OCI-LY1 (cell line): ENCODE measurements around the gene RBSN.

ENCODE experiments used
- H2AFZ ChIP-seq: fragments of 200-600 bp; sonication (generic), shearing (Covaris generic); 2 replicates; pipeline ENCODE4 v1.6.0; 2014; ENCODE audit warnings: antibody characterized with exemption, mild to moderate bottlenecking, low read length
- H3F3A ChIP-seq: fragments of 200-600 bp; sonication (generic), shearing (Covaris generic); 2 replicates; pipeline ENCODE4 v1.6.0; 2014; ENCODE audit warnings: mild to moderate bottlenecking, antibody characterized with exemption, low read length, moderate library complexity; ENCODE audit not compliant: insufficient read depth
- H3K27ac ChIP-seq: fragments of 200-600 bp; sonication (generic); 2 replicates; pipeline ENCODE4 v1.5.1; 2014; ENCODE audit warnings: low read length, mixed run types, mild to moderate bottlenecking, low read depth; ENCODE audit not compliant: poor library complexity, severe bottlenecking
- H3K27me3 ChIP-seq: fragments of 200-600 bp; sonication (generic); 2 replicates; pipeline ENCODE4 v1.6.0; 2014; ENCODE audit warnings: antibody characterized with exemption, mild to moderate bottlenecking, low read length, moderate library complexity; ENCODE audit not compliant: insufficient read depth
- H3K36me3 ChIP-seq: fragments of 200-600 bp; sonication (generic); 2 replicates; pipeline ENCODE4 v1.6.1; 2014; ENCODE audit warnings: mild to moderate bottlenecking, antibody characterized with exemption, low read length, moderate library complexity, mixed read lengths; ENCODE audit not compliant: insufficient read depth
- H3K4me1 ChIP-seq: fragments of 200-600 bp; sonication (generic); 2 replicates; pipeline ENCODE4 v1.5.1; 2014; ENCODE audit warnings: mild to moderate bottlenecking, low read length, moderate library complexity; ENCODE audit not compliant: insufficient read depth, severe bottlenecking
- H3K4me2 ChIP-seq: fragments of 200-600 bp; sonication (generic), shearing (Covaris generic); 2 replicates; pipeline ENCODE4 v1.6.1; 2014; ENCODE audit warnings: low read length
- H3K4me3 ChIP-seq: fragments of 200-600 bp; sonication (generic); 2 replicates; pipeline ENCODE4 v1.5.1; 2014; ENCODE audit warnings: low read length, low read depth, mild to moderate bottlenecking, mixed read lengths; ENCODE audit not compliant: poor library complexity, severe bottlenecking
- H3K79me2 ChIP-seq: fragments of 200-600 bp; shearing (Covaris generic); 2 replicates; pipeline ENCODE4 v1.6.1; 2016; ENCODE audit warnings: mixed run types, low read length, mixed read lengths; ENCODE audit not compliant: insufficient read depth
- H3K9ac ChIP-seq: fragments of 200-600 bp; sonication (generic), shearing (Covaris generic); 2 replicates; pipeline ENCODE4 v1.6.1; 2014; ENCODE audit warnings: mild to moderate bottlenecking, low read length, mixed read lengths
- H3K9me2 ChIP-seq: fragments of 200-600 bp; sonication (generic), shearing (Covaris generic); 2 replicates; pipeline ENCODE4 v1.6.1; 2014; ENCODE audit warnings: low read depth, mild to moderate bottlenecking, low read length, mixed read lengths
- H3K9me3 ChIP-seq: fragments of 200-600 bp; shearing (Covaris generic); 2 replicates; pipeline ENCODE4 v1.6.1; 2014; ENCODE audit warnings: low read length, mixed read lengths
- H4K20me1 ChIP-seq: fragments of 200-600 bp; sonication (generic), shearing (Covaris generic); 2 replicates; pipeline ENCODE4 v1.6.0; 2016; ENCODE audit warnings: mild to moderate bottlenecking, low read length; ENCODE audit not compliant: insufficient read depth
- CTCF ChIP-seq: fragments of 200-600 bp; sonication (generic), shearing (Covaris generic); IDR thresholded peaks from 2 replicates; pipeline ENCODE4 v1.5.1; 2017; ENCODE audit warnings: mild to moderate bottlenecking, antibody characterized with exemption, low read length, moderate library complexity, mixed read lengths
- EZH2 ChIP-seq: fragments of 200-600 bp; sonication (generic), shearing (Covaris generic); IDR thresholded peaks from 2 replicates; pipeline ENCODE4 v1.8.0; 2017; ENCODE audit warnings: borderline replicate concordance, mixed run types, mild to moderate bottlenecking, antibody characterized with exemption, low read length, moderate library complexity, mixed read lengths

The RBSN gene

GRCh38 chr3:15113884-15114283 is 14.9 kb upstream of the RBSN start:
- Histone ChIP-seq H3K9ac (no peak overlapping the region), H3F3A (no peaks in the 10 kb centered on the region), H4K20me1 (no peaks in the 10 kb centered on the region), H3K36me3 (no peaks in the 10 kb centered on the region), H3K9me3 (no peaks in the 10 kb centered on the region), H3K9me2 (no peaks in the 10 kb centered on the region), H3K27ac (no peak overlapping the region), H3K4me1 (peaks cover 2% of the 10 kb centered on the region), H3K4me2 (no peak overlapping the region), H2AFZ (no peak overlapping the region), H3K4me3 (no peak overlapping the region), H3K79me2 (no peaks in the 10 kb centered on the region), H3K27me3 (no peaks in the 10 kb centered on the region; the same call in 1 of the 2 replicates)
- TF ChIP-seq EZH2 = no peak
- no peak for TF ChIP-seq CTCF

GRCh38 chr3:15113471-15113870 is 14.5 kb upstream of the RBSN start:
- TF ChIP-seq EZH2 (no peak), CTCF (no peak)
- H3K4me2 ChIP-seq = no peak overlapping the region

GRCh38 chr3:15112011-15112410 is 13.1 kb upstream of the RBSN start:
- H3K79me2 ChIP-seq = no peaks in the 10 kb centered on the region
- TF ChIP-seq EZH2 = no peak
- TF ChIP-seq CTCF = no peak
- H3K4me2 ChIP-seq = no peak overlapping the region
- H3K27me3 ChIP-seq = peaks cover 6% of the 10 kb centered on the region
- no peak overlapping the region for H3K9ac ChIP-seq
- no peaks in the 10 kb centered on the region for H4K20me1 ChIP-seq
- no peak overlapping the region for H2AFZ ChIP-seq
- no peaks in the 10 kb centered on the region for H3K36me3 ChIP-seq
- no peaks in the 10 kb centered on the region for H3F3A ChIP-seq
- no peaks in the 10 kb centered on the region for H3K9me2 ChIP-seq
- H3K9me3 ChIP-seq = no peaks in the 10 kb centered on the region
- H3K4me3 ChIP-seq = no peak overlapping the region
- no peak overlapping the region for H3K27ac ChIP-seq
- peaks cover 3% of the 10 kb centered on the region for H3K4me1 ChIP-seq

More at GRCh38 chr3:15113471-15113870, 14.5 kb upstream of the RBSN start:
- no peak overlapping the region for H3K27ac ChIP-seq
- no peak overlapping the region for H2AFZ ChIP-seq
- H4K20me1 ChIP-seq = no peaks in the 10 kb centered on the region
- H3K4me3 ChIP-seq = no peak overlapping the region
- H3K27me3 ChIP-seq = no peaks in the 10 kb centered on the region; the same call in 1 of the 2 replicates
- no peak overlapping the region for H3K9ac ChIP-seq
- no peaks in the 10 kb centered on the region for H3K79me2 ChIP-seq
- H3K36me3 ChIP-seq = no peaks in the 10 kb centered on the region
- H3F3A ChIP-seq = no peaks in the 10 kb centered on the region
- no peaks in the 10 kb centered on the region for H3K9me3 ChIP-seq
- H3K4me1 ChIP-seq = no peaks in the 10 kb centered on the region
- H3K9me2 ChIP-seq = no peaks in the 10 kb centered on the region
